ENCODE measurements around the gene MYOD1.

DNA sequence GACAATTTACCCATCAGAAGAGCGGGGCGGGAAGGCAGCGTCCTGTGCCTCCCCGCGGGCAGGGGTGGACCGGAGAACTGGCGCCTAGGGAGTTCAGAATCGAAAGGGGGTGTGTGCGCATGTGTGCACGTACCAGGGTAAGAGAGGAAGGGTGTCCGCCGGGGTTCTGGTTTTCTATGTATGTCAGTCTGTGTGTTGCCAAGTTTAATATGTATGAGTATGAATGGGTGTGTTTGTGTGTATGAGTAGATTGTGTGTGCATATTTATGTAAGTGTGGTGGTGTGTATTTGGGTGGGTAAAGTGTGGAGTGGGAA, 17.2 kb downstream of the MYOD1 start:
- TF ChIP-seq POLR2A (IDR thresholded peaks at IDR 0.05): no peak
- no peak for TF ChIP-seq CTCF (IDR thresholded peaks at IDR 0.05)
